ENCODE measurements around the gene REXO4.

GRCh38 chr9:133387680-133388079 is 30.1 kb downstream of the REXO4 start:
- TF ChIP-seq CTCF (conservative IDR thresholded peaks at IDR 0.05; ENCODE audit: low read length) (no peak), EZH2phosphoT487 (IDR thresholded peaks at IDR 0.05; ENCODE audit: borderline replicate concordance, low read depth, low read length) (no peak)
